HG02642 (cell line): Measurements from ENCODE around the gene YTHDF1.
"Not testable (repeated sequence)": the region's sequence is repeated elsewhere in the genome, so short reads cannot be mapped to it uniquely, and the experiment has no call there.

ENCODE experiments used
- ATAC-seq: cut with Tn5 transposase; IDR thresholded peaks from one replicate; pipeline ENCODE4 v1.9.1; 2021; ENCODE audit warnings: mild to moderate bottlenecking; ENCODE audit not compliant: unreplicated experiment, poor library complexity

YTHDF1 gene

DNA sequence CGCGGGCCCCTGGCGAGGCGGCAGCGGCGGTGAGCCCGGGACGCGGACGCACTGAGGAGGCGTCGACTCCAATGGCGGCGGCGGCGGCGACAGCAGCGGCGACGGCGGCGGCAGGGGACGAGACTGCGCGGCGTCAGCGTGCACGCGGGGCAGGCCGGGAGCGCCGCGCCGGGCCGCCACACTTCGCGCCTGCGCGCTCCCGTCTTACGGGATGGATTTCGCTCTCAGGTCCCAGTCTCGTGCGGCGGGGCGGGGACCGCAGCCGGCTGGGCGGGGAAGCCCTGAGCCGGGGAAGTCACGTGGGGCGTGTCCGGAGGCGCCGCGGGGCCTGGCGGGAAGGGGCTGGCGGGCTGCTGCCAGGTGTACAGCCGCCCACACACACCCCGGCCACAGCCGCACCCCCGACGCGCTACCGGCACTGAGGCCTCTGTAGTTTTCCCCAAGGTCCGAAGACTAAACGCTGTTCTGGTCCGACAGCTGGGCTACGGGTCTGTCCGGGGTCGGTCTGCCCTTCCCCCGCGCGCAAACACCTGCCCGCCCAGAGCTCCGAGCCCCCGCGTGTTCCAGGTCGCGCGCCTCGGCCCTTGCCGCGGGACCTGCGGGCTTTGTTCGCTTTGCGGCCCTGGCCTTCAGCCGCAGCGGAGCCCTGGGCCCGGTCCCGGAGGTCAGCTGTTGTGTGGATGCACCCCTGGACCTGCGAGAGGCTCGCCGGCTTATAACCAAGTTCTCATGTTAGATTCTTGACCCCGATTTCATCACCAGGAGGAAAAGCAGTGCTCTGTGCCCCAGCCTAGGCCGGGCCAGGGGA is at the start of gene YTHDF1:
Gene YTHDF1 (minus strand): TSS at position 91 of the 808 bp plus-strand sequence. CDS start 239 bp downstream, outside the sequence.
- peak; percentile 87 for ATAC-seq

GRCh38 chr20:63264519-63264918 is 48.6 kb upstream of the YTHDF1 start:
- no peak for ATAC-seq

DNA sequence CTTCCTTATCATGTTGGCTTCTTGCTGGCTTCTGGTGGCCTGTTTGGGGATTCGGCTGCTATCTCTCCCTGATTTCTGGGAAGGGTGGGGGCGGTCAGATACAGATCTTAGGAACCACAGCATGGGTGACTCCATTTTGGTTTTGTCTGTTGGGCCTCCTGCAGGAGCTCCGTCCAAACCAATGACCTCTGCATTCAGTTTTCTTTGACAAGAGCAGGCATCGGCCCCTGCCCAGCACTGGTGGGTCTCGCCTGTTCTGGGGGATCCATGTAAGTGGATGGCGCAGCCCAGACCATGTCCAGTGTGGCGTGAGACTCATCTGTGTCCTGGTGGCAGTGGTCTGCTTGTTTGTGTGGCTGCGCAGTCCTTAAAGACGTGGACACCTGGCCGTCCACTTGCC is 48.1 kb upstream of the YTHDF1 start:
- ATAC-seq: no peak

GRCh38 chr20:63262836-63263235 is 46.9 kb upstream of the YTHDF1 start:
- ATAC-seq: no peak

DNA sequence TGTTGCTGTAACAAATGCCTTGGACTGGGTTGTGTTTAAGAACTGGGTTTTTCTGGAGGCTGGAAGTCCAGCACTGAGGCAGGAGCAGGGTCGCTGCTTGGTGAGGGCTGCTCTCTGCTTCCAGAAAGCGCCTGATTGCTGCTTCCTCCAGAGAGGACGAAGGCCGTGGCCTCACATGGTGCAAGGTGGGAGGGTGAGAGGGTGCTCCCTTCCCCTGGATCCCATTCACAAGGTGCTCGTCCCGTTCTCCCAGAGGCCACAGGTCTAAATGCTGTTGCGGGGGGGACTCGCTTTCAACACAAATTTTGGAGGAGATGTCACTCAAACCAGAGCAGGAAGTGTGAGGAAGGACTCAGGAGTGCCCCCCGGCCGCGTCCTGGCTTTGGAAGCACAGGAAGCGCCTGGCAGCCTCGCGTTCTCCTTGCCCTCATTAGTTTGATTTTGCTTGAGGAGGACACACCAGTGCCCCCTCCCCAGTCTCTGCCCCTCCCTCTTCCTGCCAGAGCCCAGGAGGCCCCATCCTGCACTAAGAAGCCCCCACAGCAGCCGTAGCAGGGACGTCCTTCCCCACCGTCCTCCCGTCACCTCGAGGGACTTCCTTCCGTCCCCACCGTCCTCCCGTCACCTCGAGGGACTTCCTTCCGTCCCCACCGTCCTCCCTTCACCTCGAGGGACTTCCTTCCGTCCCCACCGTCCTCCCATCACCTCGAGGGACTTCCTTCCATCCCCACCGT is 46.0 kb upstream of the YTHDF1 start:
- ATAC-seq: no peak

DNA sequence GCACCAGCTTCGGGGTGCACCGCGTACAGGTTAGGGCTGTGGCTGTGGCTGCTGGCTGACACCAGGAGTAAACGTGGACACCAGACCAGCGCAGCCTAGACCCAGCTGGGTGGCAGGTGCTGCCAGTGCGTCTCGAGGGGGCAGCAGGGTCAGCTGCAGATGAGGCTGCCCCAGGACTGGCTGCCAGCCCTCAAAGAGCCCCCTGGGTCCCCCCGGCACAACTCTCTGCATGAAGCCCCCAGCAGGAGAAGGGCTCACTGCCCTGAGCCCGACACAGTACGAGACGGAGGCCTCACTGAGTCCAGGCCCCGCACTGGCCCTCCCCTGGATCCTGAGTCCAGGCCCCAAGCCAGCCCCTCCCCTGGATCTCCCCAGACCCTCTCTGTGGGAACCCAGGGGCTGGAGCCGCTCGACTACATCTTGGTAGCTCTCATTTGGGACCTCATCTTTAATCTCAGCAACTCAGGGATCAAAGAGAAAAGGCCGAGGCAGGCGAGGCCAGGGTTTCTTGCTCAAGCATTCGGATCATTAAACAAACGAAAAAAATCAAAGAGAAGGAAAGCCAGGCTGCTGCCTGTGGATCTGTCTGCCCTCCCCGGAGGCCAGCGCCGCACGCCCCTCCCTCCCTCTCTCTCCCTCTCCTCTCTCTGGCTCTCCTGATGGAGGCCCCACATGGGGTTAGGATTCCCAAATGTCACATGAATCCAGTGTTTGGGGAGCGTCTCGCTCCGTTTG is 45.3 kb upstream of the YTHDF1 start:
- ATAC-seq: no peak

- ATAC-seq: no peak
Measured at GRCh38 chr20:63260521-63260920, 44.6 kb upstream of the YTHDF1 start.

DNA sequence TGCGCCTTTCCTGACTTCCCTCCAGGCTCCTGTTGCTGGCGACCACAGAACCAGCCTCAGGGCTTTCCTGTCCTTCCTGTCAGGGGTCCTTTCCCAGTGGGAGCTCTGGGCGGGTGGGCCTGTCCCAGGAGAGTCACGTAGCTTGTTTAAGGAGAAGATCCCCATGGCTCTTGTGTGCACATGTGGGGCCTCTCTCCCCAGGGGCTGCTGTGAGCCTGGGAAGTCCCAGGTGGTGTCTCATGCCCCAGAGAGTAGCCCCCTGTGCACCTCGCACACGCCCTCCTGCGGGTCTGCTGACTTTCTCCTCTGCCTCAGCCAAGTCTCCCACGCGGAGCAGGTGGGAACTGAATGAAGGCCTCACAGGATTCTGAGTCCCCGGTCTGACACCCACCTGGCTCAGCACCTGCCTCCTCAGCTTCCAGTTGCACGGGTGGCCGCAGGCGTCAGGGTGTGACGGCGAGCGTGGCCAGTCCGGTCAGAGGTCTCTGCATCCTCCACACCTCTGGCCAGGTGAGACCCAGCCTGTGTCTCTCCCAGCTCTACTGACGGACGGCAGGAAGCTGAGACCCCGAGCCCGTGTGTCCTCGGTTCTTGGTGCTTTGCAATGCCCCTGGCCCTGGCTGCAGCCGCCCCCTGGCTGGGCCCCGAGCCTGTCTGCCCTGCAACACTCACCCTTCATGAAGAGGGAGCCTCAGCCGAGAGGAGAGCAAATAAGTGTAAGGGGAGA is 44.0 kb upstream of the YTHDF1 start:
- ATAC-seq: no peak

GRCh38 chr20:63258781-63259180 is 42.9 kb upstream of the YTHDF1 start:
- ATAC-seq: no peak

GRCh38 chr20:63257629-63258028 is 41.7 kb upstream of the YTHDF1 start:
- no peak for ATAC-seq

DNA sequence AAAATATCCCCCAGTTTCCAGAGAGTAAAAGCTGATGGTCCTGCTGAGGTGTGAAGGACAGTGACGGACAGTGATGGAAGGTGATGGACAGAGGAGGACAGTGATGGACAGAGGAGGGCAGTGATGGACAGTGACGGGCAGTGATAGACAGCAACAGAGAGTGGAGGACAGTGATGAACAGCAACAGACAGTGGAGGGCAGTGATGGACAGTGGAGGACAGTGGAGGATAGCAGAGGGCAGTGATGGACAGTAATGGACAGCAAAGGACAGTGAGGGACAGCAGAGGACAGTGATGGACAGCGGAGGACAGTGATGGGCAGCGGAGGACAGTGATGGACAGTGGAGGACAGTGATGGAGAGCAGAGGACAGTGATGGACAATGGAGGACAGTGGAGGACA is 41.0 kb upstream of the YTHDF1 start:
- no peak for ATAC-seq

- no peak for ATAC-seq
Measured at GRCh38 chr20:63255931-63256704, 40.2 kb upstream of the YTHDF1 start.

DNA sequence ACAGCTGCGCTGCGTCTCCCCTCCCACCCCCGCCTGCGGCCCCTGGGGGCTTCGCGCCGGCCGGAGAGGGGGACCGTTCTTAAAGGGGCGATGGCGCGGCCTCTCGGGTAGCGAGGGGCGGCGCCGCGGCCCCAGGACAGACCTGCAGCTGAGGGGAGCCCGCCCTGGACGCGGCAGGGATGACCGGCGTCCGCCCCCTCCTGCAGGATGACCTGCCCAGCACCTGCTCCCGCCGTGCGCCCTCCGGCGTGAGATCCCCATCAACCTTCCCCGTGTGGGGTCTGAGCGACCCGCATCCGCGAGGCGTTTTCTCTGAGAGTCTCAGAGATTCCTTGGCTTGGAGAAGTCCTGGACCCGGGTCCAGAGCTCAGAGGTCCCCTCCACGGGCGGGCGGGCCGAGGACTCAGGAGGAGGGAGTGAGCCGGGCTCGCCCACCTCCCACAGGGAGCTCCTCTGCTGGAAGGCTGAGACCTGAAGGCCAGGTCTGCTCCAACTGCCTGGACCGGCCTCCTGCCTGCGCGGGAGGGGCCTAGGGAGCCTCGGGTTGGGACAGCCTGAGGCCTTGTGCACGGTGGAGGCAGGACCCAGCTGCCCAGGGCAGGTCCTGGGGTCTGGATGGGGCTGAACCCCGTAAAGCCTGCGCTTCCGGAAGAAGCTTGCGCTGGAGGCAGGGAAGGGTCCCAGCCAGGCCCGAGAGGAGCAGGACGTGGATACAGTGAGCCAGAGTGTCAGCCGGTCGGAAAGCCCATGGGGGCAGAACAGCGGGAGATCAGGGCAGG is 38.9 kb upstream of the YTHDF1 start:
- no peak for ATAC-seq

GRCh38 chr20:63254232-63254605 is 38.3 kb upstream of the YTHDF1 start, which contains the start of gene NKAIN4:
TSS of gene NKAIN4 (minus strand) at chr20:63254463. CDS start at chr20:63254450, 13 bp downstream.
- no peak for ATAC-seq

GRCh38 chr20:63253438-63254231 is 37.7 kb upstream of the YTHDF1 start:
- no peak for ATAC-seq

DNA sequence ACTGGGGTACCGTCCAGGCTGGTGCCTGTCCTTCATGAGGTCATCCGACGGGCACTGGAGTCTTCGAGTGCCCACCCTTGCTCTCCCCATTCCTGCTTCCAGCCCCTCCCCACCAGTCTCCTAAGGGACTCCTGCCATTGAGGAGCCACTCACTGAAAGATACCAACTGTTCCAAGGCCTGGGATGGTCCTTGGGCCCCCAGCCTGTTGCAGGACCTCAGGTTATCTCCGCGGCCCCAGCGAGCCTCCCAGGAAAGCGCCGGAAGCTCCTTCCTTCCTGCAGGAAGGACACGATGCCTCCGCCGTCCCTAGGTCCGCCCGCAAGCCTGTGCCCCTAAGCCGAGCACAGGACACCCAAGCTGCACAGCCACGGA is 37.1 kb upstream of the YTHDF1 start:
- ATAC-seq: no peak

DNA sequence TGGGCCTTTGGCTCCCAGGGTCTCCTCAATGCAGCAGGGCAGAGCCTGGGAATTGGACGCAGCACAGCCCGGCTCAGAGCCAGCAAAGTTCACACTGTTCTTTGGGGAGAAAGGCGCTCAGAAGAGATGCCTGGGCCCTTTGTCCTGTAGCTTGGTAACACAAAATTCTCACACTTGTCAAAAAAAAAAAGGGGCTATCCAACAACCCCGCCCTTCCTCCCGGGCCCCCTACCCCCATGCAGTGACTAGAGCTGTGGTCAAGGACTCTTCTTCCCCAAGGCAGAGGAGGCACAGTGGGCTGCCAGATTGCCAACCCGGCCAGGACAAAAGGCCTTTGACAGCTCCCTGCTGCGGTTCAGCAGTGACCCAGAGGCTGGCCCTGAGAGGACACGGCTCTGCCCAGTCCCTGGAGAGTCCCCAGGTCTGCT is 36.4 kb upstream of the YTHDF1 start:
- no peak for ATAC-seq

DNA sequence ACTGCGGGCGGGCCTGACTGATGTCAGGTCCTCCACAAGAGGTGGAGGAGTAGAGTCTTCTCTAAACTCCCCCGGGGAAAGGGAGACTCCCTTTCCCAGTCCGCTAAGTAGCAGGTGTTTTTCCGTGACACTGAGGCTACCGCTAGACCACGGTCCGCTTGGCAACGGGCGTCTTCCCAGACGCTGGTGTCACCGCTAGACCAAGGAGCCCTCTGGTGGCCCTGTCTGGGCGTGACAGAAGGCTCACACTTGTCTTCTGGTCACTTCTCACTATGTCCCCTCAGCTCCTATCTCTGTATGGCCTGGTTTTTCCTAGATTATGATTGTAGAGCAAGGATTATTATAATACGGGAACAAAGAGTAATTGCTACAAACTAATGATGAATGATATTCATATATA is 35.4 kb upstream of the YTHDF1 start:
- ATAC-seq: not testable (repeated sequence)
